ENCODE measurements around the gene MFSD12.

MFSD12 gene

DNA sequence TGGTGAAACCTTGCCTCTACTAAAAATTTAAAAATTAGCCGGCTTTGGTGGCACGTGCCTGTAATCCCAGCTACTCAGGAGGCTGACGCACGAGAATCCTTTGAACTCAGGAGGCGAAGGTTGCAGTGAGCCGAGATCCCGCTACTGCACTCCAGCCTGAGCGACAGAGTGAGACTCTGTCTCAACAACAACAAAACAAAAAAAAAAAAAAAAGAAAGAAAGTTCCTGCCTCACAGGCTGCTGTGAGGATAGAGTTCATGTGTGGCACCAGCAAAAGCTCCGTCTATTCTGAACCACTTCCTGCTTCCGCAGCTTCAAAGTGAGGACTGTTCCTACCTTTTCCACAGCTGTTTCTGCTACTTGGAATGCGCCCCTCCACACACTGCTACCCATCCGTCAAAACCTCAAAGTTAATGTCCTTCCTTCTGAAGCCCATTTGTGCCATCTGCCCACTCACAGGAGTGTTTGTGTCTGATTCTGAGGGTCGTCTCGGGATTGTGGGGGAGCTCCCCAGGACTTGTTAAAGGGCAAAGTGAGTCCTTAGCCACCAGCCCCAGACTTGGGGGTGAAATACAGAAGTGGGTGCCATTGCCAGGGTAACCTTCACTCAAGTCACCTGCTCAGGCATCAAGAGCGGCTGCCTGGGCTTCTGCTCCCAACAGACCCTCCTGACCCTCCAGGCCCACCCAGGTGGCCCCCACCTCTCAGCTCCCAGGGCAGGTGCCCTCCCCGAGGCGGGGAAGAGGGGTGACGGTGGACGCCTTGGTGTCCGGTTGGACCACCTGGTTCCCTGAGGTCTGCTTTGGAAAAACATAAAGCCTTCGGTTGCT, 2.9 kb downstream of the MFSD12 start:
- DNase-seq (ENCODE audit: extremely low read depth, low read depth), result no peak
- TF ChIP-seq, protein P1, sequence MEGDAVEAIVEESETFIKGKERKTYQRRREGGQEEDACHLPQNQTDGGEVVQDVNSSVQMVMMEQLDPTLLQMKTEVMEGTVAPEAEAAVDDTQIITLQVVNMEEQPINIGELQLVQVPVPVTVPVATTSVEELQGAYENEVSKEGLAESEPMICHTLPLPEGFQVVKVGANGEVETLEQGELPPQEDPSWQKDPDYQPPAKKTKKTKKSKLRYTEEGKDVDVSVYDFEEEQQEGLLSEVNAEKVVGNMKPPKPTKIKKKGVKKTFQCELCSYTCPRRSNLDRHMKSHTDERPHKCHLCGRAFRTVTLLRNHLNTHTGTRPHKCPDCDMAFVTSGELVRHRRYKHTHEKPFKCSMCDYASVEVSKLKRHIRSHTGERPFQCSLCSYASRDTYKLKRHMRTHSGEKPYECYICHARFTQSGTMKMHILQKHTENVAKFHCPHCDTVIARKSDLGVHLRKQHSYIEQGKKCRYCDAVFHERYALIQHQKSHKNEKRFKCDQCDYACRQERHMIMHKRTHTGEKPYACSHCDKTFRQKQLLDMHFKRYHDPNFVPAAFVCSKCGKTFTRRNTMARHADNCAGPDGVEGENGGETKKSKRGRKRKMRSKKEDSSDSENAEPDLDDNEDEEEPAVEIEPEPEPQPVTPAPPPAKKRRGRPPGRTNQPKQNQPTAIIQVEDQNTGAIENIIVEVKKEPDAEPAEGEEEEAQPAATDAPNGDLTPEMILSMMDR (IDR thresholded peaks at IDR 0.05; ENCODE audit: low read depth, low read length), result no peak

DNA sequence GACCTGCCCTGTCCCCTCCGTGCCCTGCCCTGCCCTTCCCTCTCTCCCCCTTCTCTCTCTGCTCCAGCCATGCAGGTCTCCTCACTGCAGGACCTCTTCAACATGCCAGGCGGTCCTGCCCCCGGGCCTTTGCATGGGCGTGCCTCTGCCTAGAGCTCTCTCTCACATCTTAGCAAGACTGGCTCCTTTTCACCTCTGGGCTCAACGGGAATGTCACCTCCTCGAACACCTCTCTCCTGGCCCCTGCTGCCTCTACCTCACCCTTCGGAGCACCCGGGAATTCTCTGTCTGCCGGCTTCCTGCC, 5.6 kb downstream of the MFSD12 start:
- DNase-seq (ENCODE audit: extremely low read depth, low read depth), result no peak
- TF ChIP-seq, protein P1 (IDR thresholded peaks at IDR 0.05; ENCODE audit: low read depth, low read length), result no peak

DNA sequence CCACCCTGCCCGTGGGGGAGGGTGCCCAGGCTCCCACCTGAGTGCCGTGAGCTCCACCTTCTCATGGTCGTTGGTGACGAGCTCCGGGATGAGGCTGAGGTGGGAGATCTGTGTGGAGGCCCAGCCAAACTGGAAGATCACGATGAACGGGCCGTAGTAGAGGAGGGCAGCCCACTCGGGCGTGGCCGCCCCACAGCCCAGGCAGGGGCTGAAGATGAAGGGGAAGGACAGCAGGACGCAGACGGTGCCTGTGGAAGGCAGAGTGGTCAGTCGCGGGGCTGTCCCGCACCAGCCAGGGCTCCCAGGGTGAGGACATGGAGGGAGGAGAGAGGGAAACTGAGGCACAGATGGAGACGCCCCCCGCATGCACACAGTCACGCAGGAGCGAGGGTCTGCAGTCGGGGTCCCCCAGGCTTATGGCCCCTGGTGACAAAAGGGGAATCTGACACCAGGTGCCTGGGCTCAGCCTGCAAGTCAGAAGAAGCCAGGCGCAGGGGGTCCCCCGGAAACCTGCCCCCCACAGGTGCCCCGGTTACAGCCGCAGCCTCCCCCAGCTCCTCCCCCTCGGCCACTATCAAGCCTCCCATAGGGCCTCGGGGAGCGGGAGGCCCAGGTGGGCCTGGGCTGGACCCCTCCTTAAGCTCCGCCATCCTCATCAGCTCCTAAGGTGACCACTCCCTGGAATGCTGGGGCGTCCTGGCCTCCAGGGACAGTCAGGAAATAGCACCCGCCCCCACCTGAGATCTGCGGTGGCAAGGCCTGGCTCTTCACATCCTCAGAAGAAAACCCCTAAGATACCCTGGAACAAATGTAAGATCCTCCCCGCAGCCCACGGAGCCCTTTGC, 6.2 kb downstream of the MFSD12 start:
- TF ChIP-seq, protein P1 (IDR thresholded peaks at IDR 0.05; ENCODE audit: low read depth, low read length), result no peak

DNA sequence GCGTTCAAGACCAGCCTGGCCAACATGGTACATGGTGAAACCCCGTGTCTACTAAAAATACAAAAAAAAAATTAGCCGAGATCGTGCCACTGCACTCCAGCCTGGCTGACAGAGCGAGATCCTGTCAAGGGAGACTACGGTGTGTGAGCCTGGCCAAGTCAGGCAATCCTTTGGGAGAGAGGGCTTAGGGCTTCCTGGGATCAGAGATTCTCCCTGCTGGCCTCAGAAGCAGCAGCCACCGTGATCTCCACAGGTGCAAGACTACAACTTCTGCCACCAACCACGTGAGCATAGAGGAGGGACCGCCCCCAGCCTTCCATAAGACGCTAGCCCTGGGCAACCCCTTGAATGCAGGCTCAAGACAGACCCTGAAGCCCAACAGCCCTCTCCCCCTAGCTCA, 7.6 kb downstream of the MFSD12 start:
- no peak for DNase-seq (ENCODE audit: extremely low read depth, low read depth)
- TF ChIP-seq, protein P1 (IDR thresholded peaks at IDR 0.05; ENCODE audit: low read depth, low read length), result no peak

More for the DNA sequence above, 6.2 kb downstream of the MFSD12 start:
- DNase-seq (ENCODE audit: extremely low read depth, low read depth), result no peak

DNA sequence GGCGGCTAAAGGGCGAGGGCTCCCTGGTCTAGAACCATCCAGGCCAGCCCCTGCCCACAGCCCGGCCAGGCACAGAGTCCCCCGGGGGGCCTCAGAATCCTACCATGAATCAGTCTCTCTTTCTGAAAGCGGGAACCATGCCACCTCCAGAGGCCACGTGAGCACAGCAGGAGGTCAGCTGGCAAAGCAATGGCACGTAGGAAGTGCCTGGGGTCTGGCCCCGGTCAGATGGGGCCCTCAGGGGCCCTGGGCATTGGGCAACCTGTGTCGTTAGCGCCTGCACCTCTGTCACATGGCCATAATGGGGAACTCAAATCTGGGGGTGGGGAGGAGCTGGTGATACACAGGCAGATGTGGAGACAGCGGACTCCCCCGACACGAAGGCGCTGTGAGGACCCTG, 8.8 kb downstream of the MFSD12 start:
- no peak for DNase-seq (ENCODE audit: extremely low read depth, low read depth)
- TF ChIP-seq, protein P1 (IDR thresholded peaks at IDR 0.05; ENCODE audit: low read depth, low read length), result no peak

DNA sequence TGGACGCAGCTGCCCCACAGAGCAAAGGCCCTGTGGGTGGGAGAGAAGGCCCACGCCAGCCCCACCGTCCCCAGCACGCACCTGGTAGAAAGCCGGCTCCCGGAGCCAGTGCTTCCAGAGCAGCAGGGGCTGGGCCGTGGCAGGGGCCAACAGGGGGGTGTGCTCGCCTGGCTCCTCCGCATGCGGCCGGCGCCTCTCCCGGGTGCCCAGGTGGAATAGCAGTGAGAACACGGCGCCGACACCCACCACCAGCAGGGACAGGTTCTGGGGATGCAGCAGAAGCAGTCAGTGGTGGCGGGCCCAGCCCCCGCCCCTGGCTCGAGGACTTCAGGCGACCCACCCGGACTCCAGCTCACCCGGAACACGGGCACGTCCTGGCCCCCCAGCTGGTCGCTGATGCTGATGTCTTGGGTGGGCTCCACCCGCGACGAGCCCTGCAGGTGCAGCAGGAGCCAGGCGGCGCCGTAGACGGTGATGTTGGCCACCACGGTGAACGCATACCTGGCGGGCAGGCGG, 9.6 kb downstream of the MFSD12 start:
- TF ChIP-seq, protein P1 (IDR thresholded peaks at IDR 0.05; ENCODE audit: low read depth, low read length), result no peak
- DNase-seq (ENCODE audit: extremely low read depth, low read depth), result no peak

DNA sequence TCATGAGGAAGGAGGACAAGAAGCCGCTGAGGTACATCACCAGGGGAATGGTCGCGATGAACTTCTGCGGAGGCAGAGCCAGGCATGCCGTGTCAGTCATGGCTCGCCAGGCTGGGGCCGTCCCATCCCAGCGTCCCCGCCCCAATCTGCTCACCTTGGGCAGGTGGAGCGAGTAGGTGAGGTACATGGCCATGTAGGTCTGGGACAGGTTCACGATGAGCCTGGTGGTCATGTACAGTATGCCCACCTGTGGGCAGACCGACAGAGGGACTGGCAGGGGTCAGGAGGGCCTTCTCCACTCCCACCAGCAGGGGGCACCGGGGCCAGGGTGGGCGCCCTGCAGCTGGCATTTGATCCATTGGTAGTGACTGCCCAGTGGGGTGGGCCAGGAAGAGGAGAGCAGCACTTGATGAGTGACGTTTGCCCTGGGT, 10.1 kb downstream of the MFSD12 start:
- TF ChIP-seq, protein P1 (IDR thresholded peaks at IDR 0.05; ENCODE audit: low read depth, low read length), result peak; percentile 54
- no peak for DNase-seq (ENCODE audit: extremely low read depth, low read depth)
